SIG-M5 (cell line): Measurements from ENCODE around the gene ARL6IP4.
"Not testable (repeated sequence)": the region's sequence is repeated elsewhere in the genome, so short reads cannot be mapped to it uniquely, and the experiment has no call there.

Experiments used
- DNase-seq: peaks from one replicate; lab custom pipeline; 2025; lab: John Stamatoyannopoulos, UW

The ARL6IP4 gene

DNA sequence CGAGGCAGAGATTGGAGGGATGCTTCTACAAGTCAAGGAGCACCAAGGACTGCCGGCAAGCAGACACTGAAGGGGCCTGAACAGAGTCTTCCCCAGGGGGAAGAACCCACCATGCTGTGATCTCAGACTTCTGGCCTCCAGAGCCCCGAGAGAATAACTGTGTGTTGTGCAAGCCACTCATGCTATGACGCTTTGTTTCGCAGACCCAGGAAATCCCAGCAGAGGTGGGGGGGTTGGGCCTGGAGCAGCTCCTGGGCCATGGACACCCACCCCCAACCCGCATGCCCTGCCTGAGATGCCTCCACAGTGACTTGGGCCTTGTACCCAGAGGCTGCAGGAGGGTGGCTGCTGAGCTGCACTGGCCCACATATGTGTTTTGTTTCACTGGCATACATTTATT lies 31.2 kb downstream of the ARL6IP4 start:
- no peak for DNase-seq

DNA sequence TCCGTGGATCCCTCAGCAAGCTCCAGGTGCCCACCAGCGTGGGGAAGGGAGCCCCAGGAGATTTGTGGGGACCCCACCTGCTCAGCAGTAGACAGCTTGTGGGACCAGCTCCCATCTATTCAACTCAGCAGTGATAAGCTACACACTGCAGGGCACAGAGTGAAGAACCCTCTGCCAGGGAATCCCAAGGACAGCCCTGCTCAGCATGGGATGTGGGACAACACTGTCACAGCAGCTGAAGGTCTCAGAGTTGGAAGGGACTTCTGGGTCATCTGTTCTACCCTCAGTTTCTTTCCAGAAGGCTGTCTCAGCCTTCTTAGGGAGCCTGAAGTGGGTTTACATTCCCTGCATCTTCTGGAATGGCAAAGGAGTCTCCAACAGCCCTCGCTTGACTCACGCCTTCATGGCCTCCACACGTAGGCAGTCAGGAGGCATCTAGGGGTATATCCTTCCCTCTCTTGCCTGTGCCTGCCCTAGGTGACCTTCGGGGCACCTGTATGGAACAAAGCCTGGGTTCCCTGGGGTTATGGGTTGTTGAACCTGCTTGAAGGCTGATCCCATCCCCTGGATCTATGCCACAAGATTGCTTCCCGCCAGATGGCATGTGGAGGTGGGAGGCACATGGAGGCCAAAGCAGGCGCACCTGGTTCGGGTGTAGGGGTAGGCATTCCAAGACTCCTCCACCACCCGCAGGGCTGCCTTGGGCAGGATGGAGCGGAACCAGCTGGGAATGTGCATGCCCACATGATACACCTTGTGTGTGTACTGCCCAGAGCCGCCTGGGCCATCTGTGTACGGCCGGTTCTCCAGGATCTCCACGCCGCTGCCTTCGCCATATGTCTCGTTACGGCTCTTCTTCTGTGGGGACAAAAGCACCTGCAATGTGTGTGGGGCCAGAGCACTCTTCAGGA lies 33.0 kb downstream of the ARL6IP4 start:
- no peak for DNase-seq

DNA sequence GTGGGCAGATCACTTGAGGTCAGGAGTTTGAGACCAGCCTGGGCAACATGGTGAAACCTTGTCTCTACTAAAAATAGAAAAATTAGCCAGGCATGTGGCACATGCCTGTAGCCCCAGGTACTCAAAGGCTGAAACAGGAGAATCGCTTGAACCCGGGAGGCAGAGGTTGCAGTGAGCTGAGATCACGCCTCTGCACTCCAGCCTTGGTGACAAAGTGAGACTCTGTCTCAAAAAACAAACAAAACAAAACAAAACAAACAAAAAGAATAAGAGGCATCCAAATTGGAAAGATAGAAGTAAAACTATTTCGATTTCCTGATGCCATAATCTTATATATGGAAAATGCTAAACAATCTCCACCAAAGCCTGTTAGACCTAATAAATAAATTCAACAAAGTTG lies 34.0 kb downstream of the ARL6IP4 start:
- not testable (repeated sequence) for DNase-seq

DNA sequence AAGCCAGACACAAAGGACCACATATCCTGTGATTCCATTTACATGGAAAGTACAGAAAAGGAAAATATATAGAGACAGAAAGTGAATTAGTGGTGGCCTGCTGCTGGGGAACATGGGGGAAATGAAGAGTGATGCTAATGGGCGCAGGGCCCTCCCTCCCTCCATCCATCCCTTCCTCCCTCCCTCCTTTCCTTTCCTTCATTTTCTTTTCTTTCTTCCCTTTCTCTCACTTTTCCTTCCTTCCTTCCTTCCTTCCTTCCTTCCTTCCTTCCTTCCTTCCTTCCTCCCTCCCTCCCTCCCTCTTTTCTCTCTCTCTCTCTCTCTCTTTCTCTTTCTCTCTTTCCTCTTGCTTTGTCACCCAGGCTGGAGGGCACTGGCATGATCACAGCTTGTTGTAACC lies 37.3 kb downstream of the ARL6IP4 start:
- no peak for DNase-seq

DNA sequence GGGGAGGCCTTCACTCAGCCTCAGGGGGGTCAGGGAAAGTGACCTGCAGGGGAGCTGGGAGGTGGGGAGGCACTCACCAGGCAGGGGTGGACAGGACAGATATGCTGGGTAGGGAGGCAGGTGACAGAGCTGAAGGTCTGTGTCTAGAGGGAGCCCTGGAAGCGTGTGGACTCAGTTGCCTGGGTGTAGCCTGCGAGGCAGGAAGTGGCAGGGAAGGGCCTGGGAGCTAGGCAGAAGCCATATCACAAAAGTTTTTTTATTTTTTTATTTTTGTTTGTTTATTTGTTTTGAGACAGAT lies 39.3 kb downstream of the ARL6IP4 start:
- DNase-seq: no peak

DNA sequence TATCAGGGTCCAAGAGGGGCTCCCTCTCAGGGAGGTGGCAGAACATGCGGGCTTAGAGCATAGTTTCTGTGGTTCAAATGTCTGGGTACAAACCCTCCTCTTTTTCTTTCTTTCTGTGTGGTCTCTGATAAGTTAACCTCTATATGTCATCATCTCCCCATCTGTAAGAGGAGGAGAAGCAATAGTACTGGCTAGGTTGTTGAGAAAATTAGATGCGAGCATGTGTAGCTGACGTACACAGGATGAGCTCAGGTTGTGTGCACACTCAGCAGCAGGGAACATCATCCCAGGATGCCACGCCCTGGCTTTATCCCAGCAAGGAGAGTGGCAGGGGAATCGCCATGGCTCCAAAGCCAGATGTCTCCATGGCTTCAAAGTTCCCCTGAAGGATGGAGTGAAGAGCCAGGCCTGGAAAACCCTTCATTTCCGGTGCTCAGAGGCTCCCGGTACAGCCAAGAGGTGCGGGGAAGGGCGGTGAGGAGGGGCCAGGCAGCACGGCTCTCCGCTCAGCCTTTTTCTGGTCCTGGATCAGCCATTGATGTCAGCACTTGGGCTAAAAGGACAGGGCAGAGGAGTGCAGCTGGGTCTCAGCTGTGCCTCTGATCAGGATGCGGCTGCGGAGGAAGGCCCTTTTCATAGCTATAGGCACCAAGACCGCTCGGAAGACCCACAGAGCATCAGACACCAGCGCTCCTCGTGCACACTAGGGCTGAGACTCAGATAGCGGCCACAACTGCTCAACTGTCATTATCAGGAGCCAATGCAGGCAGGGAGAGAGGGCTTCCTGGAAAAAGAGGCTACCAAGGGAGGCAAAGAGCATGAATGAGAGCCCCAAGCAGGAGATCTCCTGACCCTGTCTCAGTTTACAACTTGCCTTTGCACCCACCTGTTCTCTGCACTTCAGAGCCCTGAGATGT lies 41.5 kb downstream of the ARL6IP4 start:
- DNase-seq: no peak

DNA sequence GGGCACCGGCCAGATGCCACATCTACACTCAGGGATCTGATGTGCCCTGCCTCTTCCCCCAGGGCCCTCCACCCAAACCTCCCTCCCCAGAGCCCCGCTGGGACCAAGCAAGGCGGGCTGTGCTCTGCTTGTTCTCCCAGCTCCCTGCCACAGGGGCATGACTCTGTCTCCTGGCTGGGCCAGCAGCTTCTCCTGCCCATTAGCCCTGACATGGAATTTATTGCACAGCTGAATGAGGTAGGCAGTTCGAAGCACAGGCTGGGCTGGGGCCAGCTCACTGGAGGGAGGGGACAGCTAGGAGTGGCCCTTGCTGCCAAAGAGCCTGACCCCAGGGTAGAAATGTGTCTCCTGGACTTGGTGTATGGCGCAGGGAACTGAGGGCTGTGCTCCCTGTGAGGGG lies 42.4 kb downstream of the ARL6IP4 start:
- no peak for DNase-seq

DNA sequence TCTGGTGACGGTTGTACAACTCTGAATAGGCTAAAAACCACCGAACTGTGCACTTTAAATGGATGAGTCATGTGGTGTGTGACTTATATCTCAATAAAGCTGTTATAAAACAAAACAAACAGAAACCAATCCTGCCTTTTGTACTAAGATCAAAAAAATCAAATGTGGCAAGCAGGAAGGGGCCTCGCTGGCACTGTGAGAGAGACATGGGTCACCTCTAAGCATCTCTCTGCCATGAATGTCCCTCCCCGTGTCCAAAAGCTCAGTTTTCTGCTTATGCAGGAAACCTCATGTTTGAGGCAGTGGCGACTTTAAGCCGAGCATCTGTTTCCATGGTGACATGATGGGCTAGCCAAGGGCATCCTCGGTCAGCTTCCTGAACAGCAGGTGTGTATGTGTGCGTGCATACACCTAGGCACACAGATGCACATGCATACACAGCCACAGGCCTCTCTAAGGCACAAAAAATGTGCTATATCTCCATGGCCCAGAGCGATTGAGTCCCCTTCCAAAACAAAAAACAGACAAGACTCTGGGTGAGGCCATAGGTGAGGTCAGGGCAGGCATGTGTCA lies 44.4 kb downstream of the ARL6IP4 start:
- DNase-seq: no peak

DNA sequence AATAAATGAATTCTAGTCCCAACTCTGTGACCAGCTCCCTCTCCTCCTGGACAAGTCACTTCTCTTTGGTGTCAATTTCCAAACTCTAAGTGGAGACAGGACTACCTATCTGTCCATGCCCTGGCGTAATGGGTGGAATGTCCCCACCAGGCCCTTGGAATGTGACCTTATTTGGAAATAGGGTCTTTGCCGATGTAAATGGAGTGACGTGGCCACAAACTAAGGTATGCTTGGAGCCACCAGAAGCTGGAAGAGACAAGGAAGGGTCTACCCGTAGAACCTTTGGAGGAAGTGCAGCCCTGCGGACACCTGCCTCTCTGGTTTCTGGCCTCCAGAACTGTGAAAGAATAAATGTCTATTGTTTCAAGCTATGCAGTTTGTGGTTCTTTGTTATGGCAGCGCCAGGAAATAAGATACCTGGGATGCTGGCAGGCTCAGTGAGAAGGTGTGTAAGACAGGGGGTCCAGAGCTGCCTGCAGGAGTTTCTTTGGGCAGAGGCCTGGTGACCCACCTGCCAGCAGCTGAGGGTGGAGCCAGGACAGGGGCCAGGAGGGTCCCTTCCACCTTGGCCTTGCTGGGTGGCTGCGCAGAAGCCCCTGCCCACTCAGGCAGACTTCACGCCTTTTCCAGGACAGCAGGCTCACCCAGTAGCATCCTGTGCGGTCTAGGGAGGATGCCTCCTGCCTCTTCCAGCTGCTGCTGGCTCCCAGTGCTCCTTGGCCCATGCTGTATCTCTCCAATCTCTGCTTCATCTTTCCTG lies 45.8 kb downstream of the ARL6IP4 start:
- no peak for DNase-seq

DNA sequence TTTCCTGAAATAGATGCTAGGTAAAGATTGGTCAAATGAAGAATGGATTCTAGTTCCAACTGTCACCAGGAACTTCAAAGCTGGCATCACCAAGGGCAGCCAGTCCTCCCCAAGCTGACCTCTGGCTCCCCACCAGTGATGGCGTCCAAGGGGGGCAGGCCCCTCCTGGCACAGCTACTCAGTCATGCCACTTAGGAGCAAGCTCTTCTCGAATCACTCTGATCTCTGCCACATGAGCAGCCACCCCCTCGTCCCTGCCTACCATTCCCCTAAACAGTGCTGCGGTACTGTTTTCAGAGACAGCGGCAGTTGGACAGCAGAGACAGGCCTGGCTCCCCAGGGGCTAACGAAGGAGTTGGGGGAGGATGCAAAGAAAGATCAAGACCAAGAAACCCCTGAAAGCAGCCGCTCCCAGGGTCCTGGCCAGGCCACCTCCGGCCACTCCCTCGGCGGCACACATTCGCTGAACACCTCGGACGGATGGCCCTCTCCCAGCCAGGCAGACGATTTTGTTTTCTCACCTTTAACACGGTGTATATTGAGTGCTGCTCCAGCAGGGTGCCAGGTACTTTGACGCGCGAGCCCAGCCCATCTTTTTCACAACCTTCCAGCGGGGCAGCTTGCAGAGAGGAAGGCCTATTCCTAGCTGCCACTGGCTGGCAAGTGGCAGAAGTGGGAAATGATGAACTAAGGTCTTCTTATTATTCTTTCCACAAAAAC lies 47.4 kb downstream of the ARL6IP4 start:
- DNase-seq: no peak

DNA sequence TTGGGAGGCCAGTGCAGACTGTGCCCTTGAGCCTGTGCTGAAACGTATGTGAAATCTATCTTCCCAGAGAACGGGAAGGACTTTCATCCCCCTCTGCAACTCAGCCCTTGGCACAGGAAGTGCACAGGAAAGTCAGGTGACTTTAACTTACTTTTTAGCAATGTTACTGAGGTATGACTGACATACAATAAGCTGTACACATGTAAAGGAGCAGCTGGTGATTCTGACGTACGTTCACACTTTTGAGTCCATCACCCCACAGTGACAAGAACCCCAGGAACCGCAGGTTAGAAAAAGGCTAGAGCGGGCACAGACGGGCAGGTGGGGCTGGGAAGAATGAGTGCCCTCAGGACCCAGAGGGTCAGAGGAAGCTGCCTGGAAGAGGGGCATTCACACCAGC lies 48.0 kb downstream of the ARL6IP4 start:
- no peak for DNase-seq

DNA sequence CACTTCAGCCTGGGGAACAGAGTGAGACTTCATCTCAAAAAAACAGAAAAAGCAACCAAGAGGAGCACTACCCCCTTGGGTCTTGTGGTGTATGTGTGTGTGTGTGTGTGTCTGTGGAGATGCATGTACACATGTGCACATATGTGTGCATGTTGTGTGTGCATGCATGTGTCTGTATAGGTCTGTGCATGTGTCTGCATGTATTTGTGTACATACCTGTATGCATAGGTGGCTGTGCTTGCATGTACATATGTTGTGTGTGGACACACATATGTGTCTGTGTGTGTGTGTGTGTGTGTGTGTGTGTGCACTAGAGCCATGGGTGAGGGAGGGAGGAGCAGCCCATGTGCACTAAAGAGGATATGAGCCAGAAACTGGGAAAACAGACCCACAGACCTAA lies 49.1 kb downstream of the ARL6IP4 start:
- no peak for DNase-seq

DNA sequence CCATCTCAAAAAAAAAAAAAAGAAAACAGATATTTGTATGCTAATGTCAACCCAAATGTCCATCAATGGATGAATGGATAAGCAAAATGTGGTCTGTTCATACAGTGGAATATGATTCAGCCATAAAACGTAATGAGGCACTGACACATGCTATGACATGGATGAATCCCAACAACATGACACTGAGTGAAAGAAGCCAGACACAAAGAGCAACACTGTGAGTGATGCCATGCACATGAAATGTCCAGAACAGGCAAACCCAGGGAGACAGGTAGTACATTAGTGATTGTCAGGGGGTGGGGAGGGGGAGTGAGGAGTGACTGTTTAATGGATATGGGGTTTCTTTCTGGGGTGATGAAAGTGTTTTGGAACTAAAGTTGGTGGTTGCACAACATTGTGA lies 50.2 kb downstream of the ARL6IP4 start:
- no peak for DNase-seq

DNA sequence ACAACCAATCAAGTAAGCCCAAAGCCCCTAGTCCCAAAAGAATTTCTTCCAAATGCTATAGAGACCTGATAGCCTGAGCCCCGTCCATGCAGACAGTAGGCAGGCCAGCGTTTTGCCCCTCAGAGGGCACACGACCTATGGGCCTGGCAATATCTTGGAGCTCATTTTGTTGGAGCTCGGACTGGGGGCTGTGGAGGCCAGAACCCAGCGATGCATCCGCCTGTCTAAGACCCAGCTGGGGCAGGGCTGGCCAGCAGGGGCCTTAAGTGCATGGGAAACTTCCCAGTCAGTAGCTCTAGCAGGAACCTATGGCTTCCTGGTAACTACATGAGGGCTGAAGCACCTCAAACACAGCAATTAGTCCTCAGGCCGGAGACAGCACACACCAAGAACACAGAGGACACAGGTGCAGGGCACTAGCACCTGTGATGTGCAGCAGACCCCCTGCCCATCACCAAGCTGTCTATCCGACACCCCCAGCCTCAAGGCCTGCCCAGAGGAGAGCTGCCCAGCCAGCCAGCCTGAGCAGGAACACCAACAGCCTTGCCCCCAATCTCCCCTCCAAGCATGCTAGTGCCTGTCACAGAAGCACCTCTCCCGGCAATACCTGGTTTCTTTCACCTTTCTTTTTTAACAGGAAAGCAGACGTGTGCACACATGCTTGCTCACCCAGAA lies 50.8 kb downstream of the ARL6IP4 start:
- no peak for DNase-seq
